ENCODE measurements around the gene RAD23B. TPM values are rescaled to one million over a fixed set of nuclear protein-coding genes. Genes with fewer than 3 reads are reported as not detected.

Gene RAD23B
- total RNA-seq, 1 donor from 2014 or later: 82.8 TPM

- no peak overlapping the region for H3K4me3 ChIP-seq (ENCODE audit: low read depth, low read length)
- no peak for DNase-seq (ENCODE audit: low read depth)
- TF ChIP-seq CTCF (conservative IDR thresholded peaks at IDR 0.05; ENCODE audit: low read depth, low read length): no peak
Observed at GRCh38 chr9:107269254-107269653, 13.8 kb upstream of the RAD23B start.

DNA sequence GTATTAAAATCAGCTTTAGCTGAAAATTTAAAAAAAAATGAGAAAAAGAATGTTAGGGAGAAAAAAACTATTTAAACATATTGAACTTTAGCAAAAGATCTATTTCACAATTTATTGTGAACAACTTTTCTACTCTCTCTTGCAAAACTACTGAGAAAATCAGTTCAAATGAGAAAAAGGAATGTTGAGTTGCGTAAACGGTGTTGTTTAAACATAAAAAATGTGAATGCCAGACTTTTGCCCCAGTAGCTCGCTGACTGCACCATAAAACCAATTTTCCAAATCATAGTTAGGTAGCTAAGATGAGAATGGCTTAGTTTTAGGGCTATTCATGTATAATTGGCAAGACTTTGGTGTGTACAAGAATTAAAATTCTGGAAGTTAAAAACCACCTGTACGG lies 13.4 kb upstream of the RAD23B start:
- no peak for DNase-seq (ENCODE audit: low read depth)
- TF ChIP-seq CTCF (conservative IDR thresholded peaks at IDR 0.05; ENCODE audit: low read depth, low read length): no peak
- no peak overlapping the region for H3K4me3 ChIP-seq (ENCODE audit: low read depth, low read length)

- no peak overlapping the region for H3K4me3 ChIP-seq (ENCODE audit: low read depth, low read length)
- DNase-seq (ENCODE audit: low read depth): no peak
- TF ChIP-seq CTCF (conservative IDR thresholded peaks at IDR 0.05; ENCODE audit: low read depth, low read length): no peak
Observed at GRCh38 chr9:107270082-107270481, 13.0 kb upstream of the RAD23B start.

GRCh38 chr9:107270580-107270979 lies 12.5 kb upstream of the RAD23B start:
- no peak overlapping the region for H3K4me3 ChIP-seq (ENCODE audit: low read depth, low read length)
- no peak for TF ChIP-seq CTCF (conservative IDR thresholded peaks at IDR 0.05; ENCODE audit: low read depth, low read length)
- DNase-seq (ENCODE audit: low read depth): no peak

GRCh38 chr9:107273634-107274033 lies 9.4 kb upstream of the RAD23B start:
- H3K4me3 ChIP-seq (ENCODE audit: low read depth, low read length): no peak overlapping the region
- DNase-seq (ENCODE audit: low read depth): no peak
- no peak for TF ChIP-seq CTCF (conservative IDR thresholded peaks at IDR 0.05; ENCODE audit: low read depth, low read length)

- TF ChIP-seq CTCF (conservative IDR thresholded peaks at IDR 0.05; ENCODE audit: low read depth, low read length): peak; percentile 4
- no peak overlapping the region for H3K4me3 ChIP-seq (ENCODE audit: low read depth, low read length)
- DNase-seq (ENCODE audit: low read depth): no peak
Observed at GRCh38 chr9:107274096-107274495, 9.0 kb upstream of the RAD23B start.

DNA sequence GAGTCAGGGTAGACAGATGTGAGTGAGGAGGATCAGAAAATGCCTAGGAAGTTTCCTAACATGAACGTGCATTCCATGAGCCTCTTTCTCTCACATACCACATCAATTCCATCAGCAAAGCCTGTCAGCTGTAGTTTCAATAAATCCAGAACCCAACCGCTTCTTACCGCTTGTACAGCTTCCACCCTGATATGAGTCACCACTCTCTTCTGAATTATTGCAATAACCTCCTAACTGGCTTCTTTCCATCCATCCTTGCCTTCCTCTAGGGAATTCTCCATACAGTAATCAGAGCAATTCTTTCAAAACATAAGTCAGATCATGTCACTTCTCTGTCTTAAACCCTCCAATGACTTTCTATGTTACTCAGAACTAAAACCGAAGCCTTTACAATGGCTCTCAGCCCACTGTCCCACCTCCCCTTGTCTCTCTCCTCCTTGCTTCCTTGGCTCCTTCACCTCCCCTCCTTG lies 8.1 kb upstream of the RAD23B start:
- H3K4me3 ChIP-seq (ENCODE audit: low read depth, low read length): no peak overlapping the region
- TF ChIP-seq CTCF (conservative IDR thresholded peaks at IDR 0.05; ENCODE audit: low read depth, low read length): no peak
- DNase-seq (ENCODE audit: low read depth): peak; percentile 52

Data from epithelial cell of proximal tubule (primary cell).